GM11168 (cell line): ENCODE data around the gene SLC9A9.

Experiments used
- in situ Hi-C: fragments of 300-500 bp; cut with MboI; formaldehyde crosslinking; loops from one replicate; pipeline ENCODE4 v1.12.0; 2022; ENCODE audit warnings: low sequenced_read_pairs; ENCODE audit not compliant: unreplicated experiment

SLC9A9 gene

GRCh38 chr3:143612541-143612940 lies 235.7 kb downstream of the SLC9A9 start:
- in situ Hi-C loops: no loop called here

- in situ Hi-C loops: no loop called here
Measured at GRCh38 chr3:143608966-143609365, 239.3 kb downstream of the SLC9A9 start.

DNA sequence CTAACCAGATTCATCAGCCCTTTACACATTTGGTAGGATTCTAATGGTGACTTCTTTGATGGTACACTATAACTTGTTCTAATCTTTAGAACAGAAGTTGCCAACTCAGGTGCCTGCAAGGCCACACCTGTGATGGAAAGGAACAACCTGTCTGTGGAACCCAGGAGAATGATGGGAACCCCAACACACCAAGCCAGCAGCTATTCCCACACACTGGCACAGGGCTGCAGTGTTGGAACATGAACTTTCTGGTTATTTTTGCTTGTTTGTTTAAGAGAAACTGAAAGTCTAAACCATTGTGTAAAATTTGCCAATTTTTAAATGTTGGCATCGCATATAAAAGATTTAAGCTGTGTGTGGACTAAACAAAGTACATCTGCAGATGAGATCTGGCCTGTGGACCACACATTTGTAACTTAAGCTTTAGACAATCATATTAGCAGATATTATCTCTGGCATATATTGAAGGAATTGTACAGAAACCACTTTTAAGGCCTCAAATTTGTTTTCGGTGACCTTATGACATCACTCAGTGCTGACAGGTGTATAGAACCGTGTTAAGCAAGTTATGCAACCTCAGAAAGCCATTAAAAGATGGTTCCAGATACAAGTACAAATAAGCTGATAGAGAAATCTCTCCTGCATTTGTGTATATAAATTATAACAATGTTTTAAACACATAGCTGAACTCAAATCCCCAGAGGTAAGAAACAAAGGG lies 242.9 kb downstream of the SLC9A9 start:
- in situ Hi-C loops: no loop called here

GRCh38 chr3:143604402-143605185 lies 243.7 kb downstream of the SLC9A9 start:
- in situ Hi-C loops: no loop called here

- in situ Hi-C loops: no loop called here
Measured at GRCh38 chr3:143603774-143604173, 244.5 kb downstream of the SLC9A9 start.

GRCh38 chr3:143601723-143602484 lies 246.4 kb downstream of the SLC9A9 start:
- in situ Hi-C loops: no loop called here

DNA sequence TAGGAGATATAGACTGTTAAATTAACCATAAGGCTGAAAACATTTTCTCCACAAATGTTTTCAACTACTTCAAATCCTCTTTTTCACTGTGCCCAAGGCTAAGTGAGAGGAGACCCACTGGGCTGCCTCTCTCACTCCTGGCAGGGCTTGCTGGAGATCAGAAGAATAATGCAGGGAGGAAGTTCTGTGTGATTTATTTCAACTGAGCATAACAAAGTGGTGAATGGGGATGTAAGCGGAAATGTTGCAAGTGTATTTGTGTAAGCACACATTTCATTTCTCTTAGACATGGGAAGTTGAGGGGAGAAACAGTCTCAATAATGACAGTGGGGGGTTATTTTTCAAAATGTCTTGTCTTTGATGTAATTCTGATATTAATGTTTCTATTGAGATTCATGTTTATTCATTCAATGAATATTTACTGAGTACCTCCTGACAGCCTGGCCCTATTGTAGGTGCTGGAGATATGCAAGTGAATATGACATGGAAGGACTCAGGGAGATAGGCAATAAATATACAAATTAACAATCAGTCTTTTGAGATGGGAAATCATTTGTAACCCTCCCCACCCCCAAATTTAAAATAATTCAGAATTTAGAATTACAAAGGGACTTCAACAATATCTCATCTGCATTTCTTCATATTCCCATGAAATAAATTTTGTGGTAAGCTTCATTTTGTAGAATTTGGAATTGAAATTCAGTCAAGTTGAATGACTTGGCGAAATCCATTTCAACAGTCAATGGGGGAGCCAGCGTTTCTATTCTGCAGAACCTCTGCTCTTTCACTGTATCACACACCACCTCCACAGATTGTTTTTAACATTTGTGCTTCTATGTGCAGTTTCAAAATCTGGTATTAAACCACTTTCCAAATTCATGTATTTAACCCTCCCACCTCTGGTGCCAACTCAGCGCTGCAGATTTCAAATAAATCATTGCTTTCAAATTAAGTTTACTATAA lies 247.2 kb downstream of the SLC9A9 start:
- in situ Hi-C loops: no loop called here

DNA sequence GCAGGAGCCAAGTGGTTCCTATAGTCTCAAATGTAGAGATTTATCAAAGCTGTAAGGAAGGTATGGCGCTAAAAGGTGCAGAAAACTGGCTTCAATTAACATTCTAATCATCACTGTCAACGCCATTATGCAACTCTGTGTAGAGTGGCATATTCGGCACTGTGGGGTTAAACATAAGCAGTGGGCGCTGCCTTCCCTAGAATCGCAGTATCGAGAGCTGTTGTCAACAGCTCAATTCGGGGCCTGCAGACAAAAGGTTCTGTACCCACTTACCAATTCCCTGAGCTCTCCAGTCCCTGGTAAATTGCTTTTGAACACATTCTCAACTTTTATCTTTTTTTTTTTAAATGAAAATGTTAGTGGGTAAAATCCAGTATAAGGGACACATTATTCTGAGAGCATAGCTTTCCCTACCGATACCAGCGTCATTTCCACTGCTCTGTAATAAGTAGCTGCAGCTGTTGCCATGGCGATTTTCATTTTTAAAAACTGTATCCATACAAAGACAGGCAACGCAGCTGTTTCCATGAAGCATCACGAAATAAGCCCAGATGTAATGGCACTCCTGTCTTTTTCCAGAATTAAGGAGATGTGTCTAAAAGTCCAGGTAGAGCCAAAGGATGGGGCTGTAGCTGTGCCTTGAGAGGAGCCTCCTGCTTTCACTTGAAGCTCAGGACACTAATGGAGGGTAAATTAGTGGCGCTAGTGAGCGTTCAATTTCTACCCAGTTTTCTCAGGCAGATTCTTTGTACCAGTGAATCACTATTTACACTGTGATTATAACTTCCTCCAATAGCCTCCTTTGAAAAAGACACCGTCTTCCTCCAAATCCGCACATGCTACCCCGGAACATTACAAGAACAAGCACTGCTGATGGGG lies 250.3 kb downstream of the SLC9A9 start:
- in situ Hi-C loops: no loop called here

- in situ Hi-C loops: no loop called here
Measured at GRCh38 chr3:143596957-143597642, 251.2 kb downstream of the SLC9A9 start.

GRCh38 chr3:143595456-143596077 lies 252.7 kb downstream of the SLC9A9 start:
- in situ Hi-C loops: no loop called here

- in situ Hi-C loops: no loop called here
Measured at GRCh38 chr3:143594206-143594605, 254.1 kb downstream of the SLC9A9 start.

DNA sequence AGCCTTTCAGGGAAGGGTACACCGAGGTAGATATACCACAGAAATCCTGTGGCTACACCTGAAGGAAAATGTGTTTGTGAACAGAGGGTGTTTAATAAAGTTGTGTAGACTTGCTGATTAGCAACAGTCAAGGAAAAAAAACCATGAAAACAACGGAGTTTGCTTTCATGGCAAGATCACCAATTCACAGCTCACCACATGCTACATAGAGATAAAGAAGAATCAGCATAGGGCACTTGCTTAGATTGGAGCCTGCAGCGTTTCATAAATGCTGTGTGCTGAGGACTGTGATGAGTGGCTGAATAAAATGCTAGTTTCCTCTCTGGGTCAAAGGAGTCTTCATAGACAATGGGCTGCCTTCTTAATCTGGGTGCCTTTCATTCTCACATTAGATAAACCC lies 257.6 kb downstream of the SLC9A9 start:
- in situ Hi-C loops: no loop called here

GRCh38 chr3:143586576-143586975 lies 261.7 kb downstream of the SLC9A9 start:
- in situ Hi-C loops: no loop called here

DNA sequence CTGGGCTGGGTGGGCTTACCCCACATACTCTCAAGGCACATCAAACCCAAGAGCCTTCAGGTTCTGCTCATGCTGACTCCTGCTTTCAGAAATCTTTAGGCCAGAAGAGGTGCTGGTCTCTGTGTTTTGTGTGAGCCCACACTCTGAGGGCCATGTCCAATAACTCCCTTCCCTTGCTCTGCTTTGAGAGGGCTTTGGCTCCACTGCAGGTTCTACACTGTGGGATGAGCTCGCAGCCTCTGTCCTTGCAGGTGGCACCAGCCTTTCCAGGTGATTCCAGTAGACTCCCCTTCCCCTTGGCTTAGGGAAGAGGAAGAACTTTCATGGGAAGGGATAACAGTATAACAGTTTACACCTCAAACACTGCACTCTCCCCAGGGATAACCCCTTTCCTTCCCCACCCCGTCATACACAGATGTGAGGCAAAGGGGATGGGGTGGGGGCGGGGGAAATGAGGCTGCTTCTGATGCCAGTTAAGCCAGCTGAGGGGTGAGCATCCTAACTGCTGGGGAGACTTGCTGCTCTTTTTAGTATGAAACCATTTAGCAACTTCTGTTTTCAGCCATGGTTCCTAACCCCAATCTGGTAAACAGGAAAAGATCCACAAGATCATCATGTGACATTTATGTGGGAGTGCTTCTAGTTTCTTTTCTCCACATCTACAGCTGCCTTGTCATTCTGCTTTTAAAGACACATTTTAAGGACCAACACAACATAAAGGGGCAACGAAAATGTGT lies 262.4 kb downstream of the SLC9A9 start:
- in situ Hi-C loops: no loop called here

GRCh38 chr3:143584474-143584873 lies 263.8 kb downstream of the SLC9A9 start:
- in situ Hi-C loops: no loop called here

GRCh38 chr3:143581972-143582722 lies 266.1 kb downstream of the SLC9A9 start:
- in situ Hi-C loops: no loop called here
